A673 (cell line): ENCODE measurements around the gene HOXA13. TPM values are rescaled to one million over a fixed set of nuclear protein-coding genes. Genes with fewer than 3 reads are reported as not detected.

ENCODE experiments used
- BruUV-seq: library from RNA; stranded (reverse); fragments of 400-500 nt; replicated peaks from 2 replicates; lab custom pipeline; 2021; lab: Mats Ljungman, UMichigan
- CTCF ChIA-PET: fragments of 300-600 bp; sonication (Branson Sonifier 250); formaldehyde crosslinking; loops from one replicate; lab custom pipeline; 2022; ENCODE audit warnings: antibody characterized with exemption; lab: Charles Lee
- POLR2A ChIA-PET: fragments of 300-600 bp; sonication (Branson Sonifier 250); formaldehyde crosslinking; loops from one replicate; lab custom pipeline; 2022; ENCODE audit warnings: antibody characterized with exemption; ENCODE audit not compliant: low non-redundant PET; lab: Charles Lee
- DNase-seq: peaks from one replicate; pipeline ENCODE4 v3.0.0-alpha.2; 2015; ENCODE audit warnings: low spot score
- H3K27ac ChIP-seq: fragments of 200-600 bp; sonication (generic); 2 replicates; pipeline ENCODE4 v1.5.1; 2016; ENCODE audit warnings: mixed run types, low read depth, mild to moderate bottlenecking, mixed read lengths, antibody characterized with exemption, low read length; ENCODE audit not compliant: poor library complexity, severe bottlenecking
- H3K27me3 ChIP-seq: fragments of 200-600 bp; sonication (generic); replicated peaks from 2 replicates; pipeline ENCODE4 v1.6.1; 2017; ENCODE audit warnings: mixed run types, low read depth, mild to moderate bottlenecking, mixed read lengths, antibody characterized with exemption, low read length; ENCODE audit not compliant: insufficient read depth, poor library complexity
- H3K36me3 ChIP-seq: fragments of 200-600 bp; sonication (generic); 2 replicates; pipeline ENCODE4 v1.6.1; 2016; ENCODE audit warnings: mixed run types, mild to moderate bottlenecking, mixed read lengths, antibody characterized with exemption, low read length; ENCODE audit not compliant: insufficient read depth, poor library complexity, severe bottlenecking
- H3K4me1 ChIP-seq: fragments of 200-600 bp; sonication (generic); 2 replicates; pipeline ENCODE4 v1.6.1; 2017; ENCODE audit warnings: mixed run types, mild to moderate bottlenecking, mixed read lengths, antibody characterized with exemption, low read length; ENCODE audit not compliant: insufficient read depth, poor library complexity, severe bottlenecking
- H3K4me3 ChIP-seq: fragments of 200-600 bp; sonication (generic); 2 replicates; pipeline ENCODE4 v1.5.1; 2016; ENCODE audit warnings: low read depth, mixed run types, mild to moderate bottlenecking, mixed read lengths, low read length; ENCODE audit not compliant: poor library complexity, severe bottlenecking
- H3K9me3 ChIP-seq: fragments of 200-600 bp; sonication (generic); 2 replicates; pipeline ENCODE4 v1.6.1; 2016; ENCODE audit warnings: mixed run types, low read depth, mild to moderate bottlenecking, mixed read lengths, antibody characterized with exemption, low read length; ENCODE audit not compliant: poor library complexity, severe bottlenecking
- CTCF ChIP-seq: fragments of 300-800, 200-600 bp; sonication (generic); conservative IDR thresholded peaks from 2 replicates; pipeline ENCODE4 v1.5.1; 2017; ENCODE audit warnings: low read depth, mild to moderate bottlenecking, antibody characterized with exemption, low read length, moderate library complexity, mixed read lengths
- EZH2 ChIP-seq: fragments of 200-600 bp; sonication (generic); IDR thresholded peaks from 2 replicates; pipeline ENCODE4 v1.6.1; 2017; ENCODE audit warnings: borderline replicate concordance, low read depth, mild to moderate bottlenecking, mixed read lengths, antibody characterized with exemption, low read length; ENCODE audit not compliant: poor library complexity, severe bottlenecking
- intact Hi-C: fragments of 100-400 bp; cut with micrococcal nuclease; formaldehyde crosslinking; loops from one replicate; pipeline ENCODE4 v1.10.0; 2022; ENCODE audit not compliant: unreplicated experiment
- total RNA-seq: library from RNA; stranded (reverse); gene quantifications from 2 replicates; pipeline ENCODE4 v1.2.3, GENCODE V29; 2021

Gene HOXA13
- total RNA-seq, 1 experiment from 2014 or later: not detected

DNA sequence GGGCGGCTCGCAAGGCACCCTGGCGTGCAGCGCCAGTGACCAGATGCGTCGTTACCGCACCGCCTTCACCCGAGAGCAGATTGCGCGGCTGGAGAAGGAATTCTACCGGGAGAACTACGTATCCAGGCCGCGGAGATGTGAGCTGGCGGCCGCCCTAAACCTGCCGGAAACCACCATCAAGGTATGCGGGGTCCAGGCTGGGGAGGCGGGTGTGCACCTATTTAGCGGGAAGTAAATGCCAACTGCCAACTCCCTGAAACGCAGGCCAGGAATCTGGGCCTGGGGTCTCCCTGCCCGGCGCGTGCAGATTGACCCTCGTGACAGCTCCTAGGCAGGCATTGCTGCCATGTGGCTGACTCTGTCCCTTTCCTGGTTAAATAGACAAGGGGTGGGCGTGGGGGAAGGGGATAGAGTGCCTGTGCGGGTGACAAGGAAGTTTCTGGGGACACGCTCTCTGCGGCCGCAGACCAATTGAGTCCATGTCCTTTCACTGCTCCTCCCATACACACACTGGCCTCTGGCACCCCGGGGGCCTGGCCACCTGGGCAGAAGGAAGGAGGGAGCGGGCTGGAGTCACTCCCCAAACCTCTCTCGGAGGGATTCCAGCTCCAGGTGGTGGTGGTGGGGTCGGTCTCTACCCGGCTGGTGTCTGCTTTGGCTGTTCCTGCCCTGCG, 45.4 kb upstream of the HOXA13 start:
- POLR2A ChIA-PET: no interaction called here
- TF ChIP-seq CTCF (no peak), EZH2 (no peak)
- no peaks in the 10 kb centered on the region for H3K9me3 ChIP-seq
- CTCF ChIA-PET: no interaction called here
- peaks cover 100% of the 10 kb centered on the region for H3K27me3 ChIP-seq
- no peak for DNase-seq
- no peak overlapping the region for H3K27ac ChIP-seq
- intact Hi-C loops: no loop called here
- no peaks in the 10 kb centered on the region for H3K36me3 ChIP-seq
- H3K4me3 ChIP-seq: no peak overlapping the region
- no peaks in the 10 kb centered on the region for H3K4me1 ChIP-seq
- no TSS peak for BruUV-seq

- Histone ChIP-seq H3K9me3 (no peaks in the 10 kb centered on the region), H3K4me1 (no peaks in the 10 kb centered on the region), H3K4me3 (no peak overlapping the region), H3K27ac (no peak overlapping the region), H3K27me3 (peaks cover 100% of the 10 kb centered on the region), H3K36me3 (no peaks in the 10 kb centered on the region)
- no TSS peak for BruUV-seq
- DNase-seq: no peak
- TF ChIP-seq CTCF: no peak
- TF ChIP-seq EZH2: peak; percentile 8
- POLR2A ChIA-PET: no interaction called here
- intact Hi-C loops: no loop called here
- CTCF ChIA-PET: no interaction called here
These were observed 44.7 kb upstream of the HOXA13 start for GRCh38 chr7:27244488-27245123.

DNA sequence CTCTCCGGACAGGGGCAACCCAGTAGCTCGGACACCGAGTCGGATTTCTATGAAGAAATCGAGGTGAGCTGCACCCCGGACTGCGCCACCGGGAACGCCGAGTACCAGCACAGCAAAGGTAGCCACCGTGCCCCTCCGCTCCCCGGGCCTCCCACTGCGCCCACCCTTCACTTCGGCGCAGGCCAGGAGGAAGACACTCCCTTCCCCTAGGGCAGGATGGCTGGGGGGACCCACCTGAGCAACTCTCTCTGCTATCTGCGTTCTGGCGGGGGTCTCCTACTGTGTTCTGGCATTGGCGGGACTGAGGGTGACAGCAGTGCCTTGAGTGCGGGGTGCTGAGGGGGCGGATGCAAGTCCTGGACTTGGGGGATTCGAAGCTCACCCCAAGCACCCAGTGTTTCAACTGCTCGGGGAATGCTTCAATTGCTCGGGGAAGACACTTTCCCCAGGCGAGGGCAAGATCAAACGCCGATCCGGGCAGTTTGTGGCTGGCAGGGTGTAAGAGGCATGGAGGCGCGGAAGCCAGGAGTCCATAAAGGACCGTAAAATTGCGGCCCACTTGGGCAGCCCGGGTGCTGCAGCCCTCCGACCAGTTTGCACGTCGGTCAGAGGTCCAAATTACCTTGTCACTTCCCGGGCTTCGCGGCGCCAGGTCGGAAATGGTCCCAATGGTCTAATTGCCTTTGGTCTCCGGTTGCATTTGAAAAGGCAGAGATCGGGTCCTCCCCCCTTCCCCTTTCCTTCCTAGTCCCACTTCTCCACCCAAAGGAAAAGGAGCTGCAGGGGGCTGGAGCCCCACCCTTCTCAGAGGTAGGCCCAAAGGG, 43.7 kb upstream of the HOXA13 start:
- DNase-seq: no peak
- no TSS peak for BruUV-seq

More for the DNA sequence above, 43.7 kb upstream of the HOXA13 start:
- ChIA-PET CTCF (no interaction called here), POLR2A (no interaction called here)
- Histone ChIP-seq H3K27me3 (peaks cover 100% of the 10 kb centered on the region), H3K36me3 (no peaks in the 10 kb centered on the region), H3K27ac (no peak overlapping the region), H3K4me1 (no peaks in the 10 kb centered on the region), H3K4me3 (no peak overlapping the region), H3K9me3 (no peaks in the 10 kb centered on the region)
- intact Hi-C loops: no loop called here
- peak; percentile 9 for TF ChIP-seq EZH2
- TF ChIP-seq CTCF: no peak
